ENCODE data around the gene PC.
A peak's percentile ranks its signal among the peaks of the same experiment; 100 is the strongest.

Gene PC

DNA sequence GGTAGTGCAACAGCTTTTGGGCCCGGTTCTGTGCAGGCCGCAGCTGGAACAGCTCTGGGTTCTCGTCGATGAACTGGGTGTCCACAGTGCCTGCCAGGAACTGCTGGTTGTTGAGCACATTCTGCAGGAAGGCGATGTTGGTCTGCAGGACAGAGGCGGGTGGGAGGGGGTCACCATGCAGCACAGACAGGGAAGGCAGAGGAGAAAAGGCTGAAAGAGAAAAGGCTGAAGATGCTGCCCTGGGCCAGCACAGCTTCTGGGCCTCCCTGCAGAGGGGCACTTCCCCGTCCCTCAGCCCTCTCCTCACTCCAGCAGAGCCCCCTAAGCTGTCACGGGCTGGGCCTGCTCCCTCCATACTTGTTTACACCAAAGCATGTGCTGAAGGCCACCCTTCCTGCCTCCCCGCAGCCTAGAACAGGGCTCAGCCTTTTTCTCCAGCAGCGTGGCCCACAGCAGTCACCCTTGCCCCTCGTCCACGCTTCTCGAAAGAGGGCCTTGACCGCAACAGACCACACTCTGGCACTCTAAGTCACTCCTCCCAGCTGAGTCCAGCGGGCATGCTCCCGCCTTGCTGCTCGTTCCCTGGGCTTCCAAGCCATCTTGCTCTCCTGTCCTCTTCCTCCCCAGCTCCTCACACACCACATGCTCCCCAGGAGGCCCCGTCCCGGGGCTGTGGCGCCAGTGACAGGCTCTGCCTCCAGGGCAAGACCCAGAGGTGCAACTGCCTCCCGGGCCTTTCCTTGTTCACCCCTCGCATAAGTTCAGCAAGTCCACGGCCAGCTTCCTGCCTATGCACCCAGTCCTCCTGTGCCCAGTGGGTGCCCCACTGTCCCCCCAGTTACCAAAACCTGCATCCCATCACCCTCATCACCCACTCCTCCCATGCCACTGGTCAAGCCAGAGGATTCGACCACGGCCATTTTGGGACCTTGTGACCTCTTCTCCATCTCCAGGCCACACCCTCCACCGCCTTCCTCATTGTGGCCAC is 104.6 kb downstream of the PC start:
- DNase-seq, result no peak

DNA sequence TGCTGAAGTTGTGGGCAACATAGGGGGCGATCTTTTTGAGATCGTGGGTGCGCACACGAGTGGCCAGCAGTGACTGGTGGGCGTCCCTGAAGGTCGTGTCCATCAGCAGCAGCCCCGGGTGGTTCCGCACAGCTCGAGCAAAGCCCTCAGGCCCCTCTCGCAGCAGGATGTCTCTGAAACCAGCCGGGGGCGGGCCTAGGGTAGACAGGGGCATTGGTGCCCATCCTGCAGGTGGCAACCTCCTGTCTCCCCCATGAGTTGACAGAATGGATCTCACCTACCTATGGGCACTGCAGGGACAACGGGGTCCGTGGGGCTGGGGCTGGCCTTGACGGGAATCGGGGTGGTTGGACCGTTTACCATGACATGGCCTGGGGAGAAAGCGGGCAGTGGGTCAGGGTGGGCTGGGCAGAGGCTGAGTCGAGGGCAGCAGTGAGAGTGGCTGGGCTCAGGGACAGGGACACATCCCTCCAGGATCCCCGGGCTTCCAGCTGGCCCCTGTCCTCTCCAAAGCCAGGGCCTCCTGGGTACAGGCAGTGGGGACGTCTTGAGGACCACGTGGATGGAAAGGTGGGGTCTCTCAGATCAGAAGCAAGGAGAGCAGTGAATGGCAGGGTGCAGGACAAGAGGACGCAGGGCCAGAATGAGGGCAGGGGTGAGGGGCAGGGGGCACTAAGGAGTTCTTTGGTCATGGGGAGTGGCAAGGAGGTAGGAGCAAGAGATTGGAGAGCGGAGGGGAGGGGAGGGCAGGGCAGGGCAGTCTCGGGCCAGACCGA is 105.5 kb downstream of the PC start:
- no peak for DNase-seq

DNA sequence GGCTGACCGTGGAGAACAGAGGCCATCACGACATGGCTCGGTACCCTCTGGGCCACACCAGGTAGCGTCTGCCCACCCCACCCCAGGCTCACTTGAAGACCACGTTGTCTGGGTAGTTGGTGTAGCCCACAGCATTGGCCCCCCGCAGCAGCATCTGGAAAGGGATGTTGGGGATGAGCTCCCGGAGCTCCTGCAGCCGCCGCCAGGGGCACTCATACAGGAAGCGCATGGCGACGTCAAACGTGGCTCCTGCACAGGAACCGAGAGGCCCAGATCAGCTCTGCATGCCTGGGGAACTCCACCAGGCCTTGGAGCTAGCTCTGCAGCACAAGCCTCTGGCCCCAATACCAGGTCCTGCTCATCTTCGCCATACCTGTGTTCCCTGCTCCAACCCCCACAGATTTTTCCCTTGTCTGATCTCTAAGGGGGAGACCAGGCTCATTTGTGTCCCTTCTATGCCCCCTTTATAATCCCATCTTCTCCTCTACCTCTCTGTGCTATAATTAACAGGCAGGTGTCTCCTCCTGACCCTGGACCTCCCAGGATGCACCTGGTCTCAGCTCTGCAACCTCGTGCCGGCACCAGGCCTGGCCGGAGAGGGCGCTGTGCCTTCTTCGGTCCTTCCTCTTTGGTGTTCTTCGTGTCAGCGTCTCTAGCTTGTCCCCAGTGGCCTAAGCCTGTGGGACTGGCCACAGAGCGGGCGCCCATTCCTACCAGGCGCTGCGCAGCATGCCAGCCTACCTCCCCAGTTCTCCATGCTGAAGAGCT is 106.3 kb downstream of the PC start:
- no peak for DNase-seq

DNA sequence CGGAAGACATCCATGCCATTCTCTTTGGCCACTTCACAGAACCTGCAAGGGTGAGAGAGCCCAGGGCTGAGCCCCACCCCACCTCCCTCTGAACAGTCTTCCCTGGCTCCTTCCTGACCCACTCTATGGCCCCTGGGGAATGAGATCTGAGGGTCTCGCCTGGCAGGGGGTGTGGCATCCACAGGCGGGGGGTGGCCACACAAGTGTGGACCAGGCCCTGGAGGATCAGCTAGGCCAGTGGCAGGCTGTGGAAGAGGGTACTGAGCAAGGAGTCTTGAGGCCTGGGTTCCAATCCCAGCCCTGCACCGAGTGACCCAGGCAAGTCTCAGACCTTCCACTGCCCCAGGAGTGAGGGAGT is 107.0 kb downstream of the PC start:
- no peak for DNase-seq

DNA sequence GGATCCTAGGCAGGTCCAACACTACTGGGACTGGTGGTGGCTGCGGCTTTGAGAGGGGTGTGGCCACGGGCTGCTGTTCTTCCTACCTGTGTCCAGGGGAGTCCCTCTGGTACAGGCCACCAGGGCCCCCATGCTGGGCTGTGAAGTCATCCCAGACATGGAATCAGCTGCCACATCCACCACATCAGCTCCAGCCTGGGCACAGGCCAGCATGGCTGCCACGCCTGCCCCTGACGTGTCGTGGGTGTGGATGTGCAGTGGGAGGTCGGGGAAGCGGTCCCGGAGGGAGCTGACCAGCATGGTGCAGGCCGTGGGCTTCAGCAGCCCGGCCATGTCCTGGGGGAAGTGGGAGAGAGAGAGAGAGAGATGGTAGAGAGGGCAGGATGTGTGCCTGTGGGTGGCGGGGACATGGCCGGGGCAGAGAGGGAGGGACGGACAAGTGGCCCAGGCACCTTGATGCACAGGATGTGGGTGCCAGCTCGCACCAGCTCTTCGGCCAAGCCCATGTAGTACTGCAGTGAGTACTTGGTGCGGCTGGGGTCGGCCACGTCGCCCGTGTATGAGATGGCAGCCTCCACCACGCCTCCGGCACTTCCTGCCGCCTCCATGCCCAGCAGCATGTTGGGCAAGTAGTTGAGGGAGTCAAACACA is 107.5 kb downstream of the PC start:
- no peak for DNase-seq

DNA sequence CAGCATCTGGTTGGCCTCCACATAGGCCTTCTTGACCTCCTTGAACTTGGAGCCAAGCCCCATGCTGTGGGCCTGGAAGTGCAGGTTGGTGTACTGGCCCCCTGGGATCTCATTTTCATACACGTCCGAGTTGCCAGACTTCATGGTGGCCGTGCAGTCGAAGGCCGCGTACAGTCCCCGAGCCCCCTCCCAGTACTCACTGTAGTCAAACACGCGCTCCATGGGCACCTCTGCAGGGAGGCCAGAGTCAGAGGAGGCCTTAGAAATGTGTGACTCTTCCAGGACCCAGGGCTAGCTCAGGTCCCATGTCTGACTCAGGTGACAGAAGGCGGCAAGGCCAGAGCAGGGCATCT is 108.0 kb downstream of the PC start:
- no peak for DNase-seq

DNA sequence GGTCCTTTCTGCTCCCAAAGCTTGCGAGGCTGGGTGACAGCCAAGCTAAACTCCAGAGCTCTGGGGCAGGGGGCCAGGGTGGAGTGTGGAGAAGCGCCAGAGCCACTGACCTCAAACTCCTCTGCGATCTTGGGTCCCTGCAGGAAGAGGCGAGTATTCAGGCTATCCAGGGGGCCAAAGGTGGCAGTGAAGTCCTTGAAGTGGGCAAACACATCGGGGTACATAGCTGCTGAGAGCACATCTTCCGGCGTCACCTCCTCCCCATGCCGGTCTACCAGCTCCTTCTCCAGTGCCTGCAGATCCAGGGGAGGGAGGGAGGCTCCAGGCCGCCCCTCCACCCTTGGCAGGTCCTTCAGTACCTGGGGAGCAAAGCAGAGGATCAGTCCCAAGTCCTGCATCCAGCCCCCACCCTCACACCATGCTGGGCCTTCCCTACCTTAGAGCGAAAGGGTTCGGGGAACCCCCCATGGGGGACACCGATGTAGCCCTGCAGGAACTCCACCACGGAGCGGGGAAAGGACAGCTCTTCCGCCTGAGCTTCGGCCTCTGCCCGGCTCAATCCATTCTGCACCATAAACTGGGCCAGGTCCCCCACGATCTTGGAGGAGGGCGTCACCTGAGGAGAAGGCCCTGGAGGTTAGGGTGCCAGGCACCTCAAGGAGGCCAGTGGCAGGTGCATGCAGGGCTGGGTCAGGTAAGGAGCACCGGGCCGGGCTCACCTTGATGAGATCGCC is 108.5 kb downstream of the PC start:
- no peak for DNase-seq

DNA sequence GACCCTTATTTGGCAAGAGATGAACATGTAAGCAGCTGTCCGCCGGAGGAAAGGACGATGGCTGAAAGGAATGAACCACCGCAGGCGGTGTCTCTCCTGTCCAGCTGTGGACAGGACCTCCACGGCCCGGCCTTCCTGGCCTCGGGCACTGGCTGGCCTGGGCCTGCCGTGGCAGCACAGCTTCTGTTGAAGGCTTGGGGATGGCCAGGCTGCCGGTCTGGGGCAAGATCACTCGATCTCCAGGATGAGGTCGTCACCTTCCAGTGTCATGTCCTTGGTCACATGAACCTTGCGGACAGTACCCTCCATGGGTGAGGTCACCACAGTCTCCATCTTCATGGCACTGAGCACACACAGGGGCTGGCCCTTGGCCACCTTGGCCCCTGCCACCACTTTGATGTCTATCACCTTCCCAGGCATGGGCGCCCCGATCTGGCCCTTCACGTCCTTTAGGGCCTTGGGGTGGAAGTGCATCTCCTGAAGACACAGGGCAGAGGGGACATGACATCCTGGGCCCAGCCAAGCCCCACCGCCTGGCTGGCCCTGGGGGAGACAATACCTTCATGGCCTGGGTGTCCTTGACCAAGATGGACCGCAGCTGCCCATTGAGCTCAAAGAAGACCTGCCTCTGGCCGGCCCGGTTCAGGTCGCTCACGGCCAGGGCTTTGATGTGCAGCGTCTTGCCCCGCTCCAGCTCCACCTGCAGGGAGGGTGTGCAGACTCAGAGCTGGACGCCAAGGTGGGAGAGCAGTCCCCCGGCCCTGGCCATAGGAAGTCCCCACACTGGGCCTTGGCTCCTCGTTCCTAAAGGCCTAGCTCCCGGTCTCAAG is 109.3 kb downstream of the PC start:
- DNase-seq, result no peak

DNA sequence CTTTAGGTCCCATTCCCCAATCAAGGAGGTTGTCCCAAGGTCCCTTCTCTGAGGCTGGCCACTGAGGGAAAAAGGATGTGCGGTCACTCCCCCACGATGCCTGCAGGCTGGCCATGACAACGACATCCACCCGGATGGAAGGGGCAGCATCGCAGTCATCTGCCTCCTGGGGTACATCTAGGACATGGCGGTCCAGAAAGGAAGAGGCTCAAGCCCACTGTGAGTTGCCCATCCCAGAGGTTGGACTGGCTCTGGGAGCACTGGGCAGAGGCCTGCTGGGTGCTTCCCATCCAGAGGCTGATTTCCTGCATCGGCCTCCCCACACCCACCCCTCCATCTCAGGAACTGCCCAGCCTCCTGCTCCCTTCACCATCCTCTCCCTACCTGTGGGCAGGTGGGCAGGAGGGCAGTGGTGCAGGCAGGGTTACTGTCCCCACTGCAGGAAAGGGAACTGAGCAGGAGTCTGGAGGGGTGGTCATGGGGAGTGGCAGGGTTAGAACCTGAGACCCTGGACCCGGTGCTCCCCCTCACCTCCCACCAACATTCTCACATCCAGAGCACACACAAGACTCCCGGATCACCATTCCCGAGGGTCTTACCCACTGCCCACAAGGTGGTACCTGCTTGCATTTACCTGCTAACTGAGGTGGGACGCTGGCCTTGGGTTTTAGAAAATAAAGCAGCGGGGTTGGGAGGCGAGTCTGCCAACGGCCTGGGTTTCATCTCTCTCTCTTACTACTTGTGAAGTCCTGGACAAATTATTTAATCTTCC is 110.5 kb downstream of the PC start:
- no peak for DNase-seq

DNA sequence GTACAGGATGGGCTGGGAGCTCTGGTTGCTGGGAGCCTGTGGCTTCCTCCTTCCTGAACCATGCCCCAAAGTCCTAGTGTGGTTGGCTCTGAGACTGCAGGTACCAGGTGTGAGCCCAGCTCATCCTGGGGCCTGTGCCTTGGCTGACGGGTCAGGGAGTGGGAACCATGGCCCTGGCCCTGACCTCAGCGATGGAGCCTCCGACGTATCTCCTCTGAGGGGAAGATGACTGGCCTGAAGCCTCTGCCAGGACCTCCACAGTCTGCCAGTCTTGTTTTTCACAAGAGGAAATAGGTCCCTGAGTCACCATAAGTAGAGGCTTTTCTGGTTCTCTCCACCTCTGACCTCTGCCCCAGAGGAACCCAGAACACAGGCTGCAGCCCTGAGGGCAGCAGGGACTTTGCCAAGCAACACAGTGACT is 111.5 kb downstream of the PC start:
- no peak for DNase-seq

DNA sequence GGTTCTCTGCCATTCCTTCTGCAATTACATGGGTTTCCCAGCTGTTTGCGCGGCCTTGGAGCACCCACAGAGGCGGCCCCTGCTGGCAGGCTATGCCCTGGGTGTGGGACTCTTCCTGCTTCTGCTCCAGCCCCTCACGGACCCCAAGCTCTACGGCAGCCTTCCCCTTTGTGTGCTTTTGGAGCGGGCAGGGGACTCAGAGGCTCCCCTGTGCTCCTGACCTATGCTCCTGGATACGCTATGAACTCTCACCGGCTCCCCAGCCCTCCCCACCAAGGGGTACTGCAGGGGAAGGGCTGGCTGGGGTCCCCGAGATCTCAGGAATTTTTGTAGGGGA is 112.3 kb downstream of the PC start:
- no peak for DNase-seq

DNA sequence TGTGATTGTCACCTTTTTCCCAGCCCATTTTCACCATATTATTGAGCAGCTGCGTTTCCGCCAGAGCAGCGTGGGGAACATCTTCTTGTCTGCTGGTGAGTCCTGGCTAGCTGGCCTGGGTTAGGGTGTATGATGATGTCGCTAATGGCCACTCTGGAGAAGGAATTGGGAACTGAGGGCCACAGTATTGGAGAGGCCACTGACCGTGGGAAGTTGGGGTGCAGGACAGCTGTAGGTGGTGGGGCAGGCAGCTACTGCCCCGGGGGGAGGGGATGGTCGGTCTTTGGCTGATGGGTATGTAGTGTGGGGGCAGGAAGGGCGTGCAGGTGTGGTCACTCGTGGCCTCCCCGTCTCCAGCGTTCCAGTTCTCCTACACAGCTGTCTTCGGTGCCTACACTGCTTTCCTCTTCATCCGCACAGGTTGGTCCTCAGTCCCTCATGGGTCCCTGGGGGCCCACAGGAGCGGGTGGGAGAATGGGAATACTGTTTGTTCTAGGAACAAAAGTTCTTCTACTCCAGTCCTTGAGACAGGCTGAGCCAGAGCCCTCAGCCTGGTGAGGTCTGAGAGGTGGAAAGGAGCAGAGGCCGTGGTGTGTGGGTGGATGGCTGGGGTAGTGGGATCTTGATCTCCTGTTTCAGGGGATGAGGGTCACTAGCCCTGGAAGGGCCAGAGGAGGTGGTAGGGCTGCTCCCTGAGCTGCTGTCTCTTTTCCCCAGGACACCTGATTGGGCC is 112.9 kb downstream of the PC start:
- no peak for DNase-seq

DNA sequence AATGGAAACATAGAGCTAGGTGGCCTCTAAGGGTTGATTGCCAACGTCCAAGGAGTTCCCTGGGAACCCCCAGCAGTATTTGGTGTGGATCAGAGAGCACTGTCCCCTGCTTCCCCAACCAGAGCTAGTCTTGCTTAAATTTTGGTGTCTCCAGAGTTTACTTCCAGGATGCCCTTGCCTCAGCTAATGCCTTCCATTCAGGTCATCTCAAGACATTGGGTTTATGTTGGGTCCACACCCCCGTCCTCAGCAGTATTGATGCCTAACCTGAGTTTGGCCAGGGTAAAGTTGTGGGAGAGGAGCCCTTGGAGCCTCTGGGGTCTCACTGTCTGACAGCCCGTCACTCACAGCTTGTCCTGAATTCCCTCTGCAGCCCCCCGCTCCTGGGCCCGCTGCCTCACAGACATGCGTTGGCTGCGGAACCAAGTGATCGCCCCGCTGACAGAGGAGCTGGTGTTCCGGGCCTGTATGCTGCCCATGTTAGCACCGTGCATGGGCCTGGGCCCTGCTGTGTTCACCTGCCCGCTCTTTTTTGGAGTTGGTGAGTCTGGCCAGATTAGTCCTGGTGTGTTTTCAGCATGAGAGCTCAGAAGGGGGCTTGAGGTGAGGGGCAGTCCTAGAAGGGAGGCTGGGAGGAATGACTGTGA is 113.6 kb downstream of the PC start:
- no peak for DNase-seq

DNA sequence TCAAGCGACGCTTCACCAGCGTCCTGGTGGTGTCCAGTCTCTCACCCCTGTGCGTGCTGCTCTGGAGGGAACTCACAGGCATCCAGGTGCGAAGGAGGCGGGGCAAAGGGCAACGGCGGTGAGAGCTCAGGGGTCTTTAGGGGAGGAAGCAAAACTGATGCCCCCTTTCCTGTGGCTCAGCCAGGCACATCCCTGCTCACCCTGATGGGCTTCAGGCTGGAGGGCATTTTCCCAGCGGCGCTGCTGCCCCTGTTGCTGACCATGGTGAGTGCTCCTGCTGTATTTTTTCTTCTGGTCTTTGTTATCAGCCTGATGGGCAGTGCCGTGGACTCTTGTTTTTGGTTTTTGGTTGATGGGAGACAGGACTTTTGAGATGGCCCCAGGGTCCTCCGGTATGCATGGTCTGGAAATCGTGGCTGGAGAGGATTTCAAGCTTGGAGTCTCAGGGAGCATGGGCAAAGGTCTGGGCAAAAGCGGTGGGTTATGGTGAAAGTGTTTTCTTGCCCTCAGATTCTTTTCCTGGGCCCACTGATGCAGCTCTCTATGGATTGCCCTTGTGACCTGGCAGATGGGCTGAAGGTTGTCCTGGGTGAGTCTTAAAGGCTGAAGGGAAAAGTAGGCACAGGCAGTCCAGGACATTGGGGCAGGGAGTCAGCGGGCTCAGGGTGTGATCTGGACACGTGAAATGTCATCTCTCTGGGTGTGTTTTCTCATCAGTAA is 114.2 kb downstream of the PC start:
- no peak for DNase-seq

DNA sequence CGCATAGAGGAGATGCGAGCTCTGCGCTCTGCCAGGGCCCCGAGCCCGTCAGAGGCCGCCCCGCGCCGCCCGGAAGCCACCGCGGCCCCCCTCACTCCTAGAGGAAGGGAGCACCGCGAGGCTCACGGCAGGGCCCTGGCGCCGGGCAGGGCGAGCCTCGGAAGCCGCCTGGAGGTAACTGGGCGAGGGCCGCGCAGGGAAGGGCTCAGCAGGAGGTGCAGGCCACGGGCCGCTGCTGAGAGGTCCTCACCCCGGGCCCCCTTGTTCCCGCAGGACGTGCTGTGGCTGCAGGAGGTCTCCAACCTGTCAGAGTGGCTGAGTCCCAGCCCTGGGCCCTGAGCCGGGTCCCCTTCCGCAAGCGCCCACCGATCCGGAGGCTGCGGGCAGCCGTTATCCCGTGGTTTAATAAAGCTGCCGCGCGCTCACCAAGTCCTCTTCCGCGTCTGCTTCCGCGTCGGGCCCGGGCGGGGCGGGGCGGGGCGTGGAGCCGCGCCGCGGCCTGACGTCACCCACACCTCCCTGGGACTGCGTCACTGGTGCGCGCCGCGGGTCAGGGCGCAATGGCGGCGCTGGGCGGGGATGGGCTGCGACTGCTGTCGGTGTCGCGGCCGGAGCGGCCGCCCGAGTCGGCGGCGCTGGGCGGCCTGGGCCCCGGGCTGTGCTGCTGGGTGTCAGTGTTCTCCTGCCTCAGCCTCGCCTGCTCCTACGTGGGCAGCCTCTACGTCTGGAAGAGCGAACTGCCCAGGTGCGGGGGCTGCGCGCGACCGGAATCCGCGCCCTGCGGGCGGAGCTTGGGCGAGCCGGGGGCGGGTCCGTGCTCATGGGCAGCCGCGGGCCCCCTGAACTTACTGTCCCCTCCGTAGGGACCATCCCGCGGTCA is 115.0 kb downstream of the PC start, which contains the start of gene RCE1:
TSS of gene RCE1 (plus strand) at position 546 of the 880 bp plus-strand sequence. CDS start at position 561, 15 bp downstream.
- peak; percentile 71 for DNase-seq

DNA sequence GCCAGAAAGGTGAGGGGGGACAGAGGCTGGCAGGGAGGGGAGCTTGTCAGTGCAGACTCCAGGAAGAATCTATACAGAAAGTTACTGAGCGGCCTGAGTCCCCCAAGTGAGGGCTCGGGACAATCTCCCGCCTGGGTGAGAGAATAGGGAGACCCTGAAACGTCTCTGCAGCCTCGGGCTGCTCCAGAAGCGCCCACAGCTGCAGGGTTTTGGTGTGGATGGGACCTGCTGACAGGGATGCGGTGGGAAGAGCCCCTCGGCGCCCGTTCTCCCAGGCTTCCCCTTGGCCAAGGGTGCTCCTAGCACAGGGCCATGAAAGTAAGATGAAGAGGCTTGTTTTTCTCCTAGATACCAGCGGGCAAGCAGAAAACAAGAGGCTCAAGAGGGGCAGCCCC is 115.7 kb downstream of the PC start:
- no peak for DNase-seq

DNA sequence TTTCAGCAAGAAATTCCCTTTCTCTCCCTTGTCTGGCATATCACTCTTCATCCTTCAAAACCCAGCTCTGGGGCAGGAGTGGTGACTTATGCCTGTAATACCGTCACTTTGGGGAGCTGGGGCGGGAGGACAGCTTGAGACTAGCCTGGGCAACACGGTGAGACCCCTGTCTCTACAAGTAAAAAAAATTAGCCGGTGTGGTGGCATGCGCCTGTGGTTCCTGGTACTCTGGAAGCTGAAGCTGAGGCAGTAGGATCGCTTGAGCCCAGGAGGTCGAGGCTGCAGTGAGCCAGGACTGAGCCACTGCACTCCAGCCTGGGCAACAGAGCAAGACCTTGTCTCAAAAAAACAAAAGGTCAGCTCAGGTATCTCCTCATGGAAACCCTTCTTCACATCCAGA is 116.3 kb downstream of the PC start:
- no peak for DNase-seq

Data from GF-D8 (cell line).